MM.1S (cell line): ENCODE results near the gene ZNRF1.

Experiments
- DNase-seq: peaks from one replicate; pipeline ENCODE4 v3.0.0-alpha.2; 2015
- H2AFZ ChIP-seq: fragments of 300-600 bp; sonication (generic); 2 replicates; pipeline ENCODE4 v1.6.0; 2016; ENCODE audit warnings: antibody characterized with exemption, low read length
- H3F3A ChIP-seq: fragments of 300-600 bp; sonication (generic); 2 replicates; pipeline ENCODE4 v1.6.1; 2016; ENCODE audit warnings: mild to moderate bottlenecking, antibody characterized with exemption, low read length, moderate library complexity, mixed read lengths; ENCODE audit not compliant: insufficient read depth
- H3K27ac ChIP-seq: fragments of 300-600 bp; sonication (generic); 2 replicates; pipeline ENCODE4 v1.5.1; 2016; ENCODE audit warnings: mild to moderate bottlenecking, low read length
- H3K27me3 ChIP-seq: fragments of 300-600 bp; sonication (generic); replicated peaks from 2 replicates; pipeline ENCODE4 v1.6.0; 2016; ENCODE audit warnings: low read length; ENCODE audit not compliant: insufficient read depth
- H3K36me3 ChIP-seq: fragments of 300-600 bp; sonication (generic); replicated peaks from 2 replicates; pipeline ENCODE4 v1.6.1; 2016; ENCODE audit warnings: mild to moderate bottlenecking, low read length, mixed read lengths; ENCODE audit not compliant: insufficient read depth
- H3K4me1 ChIP-seq: fragments of 300-600 bp; sonication (generic); 2 replicates; pipeline ENCODE4 v1.6.1; 2016; ENCODE audit warnings: low read length, mixed read lengths
- H3K4me2 ChIP-seq: fragments of 300-600 bp; sonication (generic); 2 replicates; pipeline ENCODE4 v1.6.0; 2016; ENCODE audit warnings: low read depth, low read length
- H3K4me3 ChIP-seq: fragments of 300-600 bp; sonication (generic); 2 replicates; pipeline ENCODE4 v1.5.1; 2016; ENCODE audit warnings: low read length, mixed read lengths
- H3K79me2 ChIP-seq: fragments of 300-600 bp; sonication (generic); 2 replicates; pipeline ENCODE4 v1.6.1; 2016; ENCODE audit warnings: mixed run types, low read length, mixed read lengths
- H3K9ac ChIP-seq: fragments of 300-600 bp; sonication (generic); 2 replicates; pipeline ENCODE4 v1.6.1; 2016; ENCODE audit warnings: low read length, mixed read lengths
- H3K9me2 ChIP-seq: fragments of 300-600 bp; sonication (generic); replicated peaks from 2 replicates; pipeline ENCODE4 v1.6.1; 2016; ENCODE audit warnings: mild to moderate bottlenecking, low read length, mixed read lengths; ENCODE audit not compliant: insufficient read depth
- H3K9me3 ChIP-seq: fragments of 300-600 bp; sonication (generic); replicated peaks from 2 replicates; pipeline ENCODE4 v1.6.1; 2016; ENCODE audit warnings: mild to moderate bottlenecking, low read length, mixed read lengths; ENCODE audit not compliant: insufficient read depth
- H4K20me1 ChIP-seq: fragments of 300-600 bp; sonication (generic); 2 replicates; pipeline ENCODE4 v1.6.1; 2016; ENCODE audit warnings: mild to moderate bottlenecking, low read length, moderate library complexity, mixed read lengths; ENCODE audit not compliant: insufficient read depth
- CTCF ChIP-seq: fragments of 300-600 bp; sonication (generic); IDR thresholded peaks from 2 replicates; pipeline ENCODE4 v1.5.1; 2016; ENCODE audit warnings: antibody characterized with exemption, low read length, mixed read lengths
- EZH2 ChIP-seq: fragments of 300-600 bp; sonication (generic); optimal IDR thresholded peaks from 2 replicates; pipeline ENCODE3; 2017; ENCODE audit warnings: low read depth, mild to moderate bottlenecking, antibody characterized with exemption, low read length, mixed read lengths
- EZH2phosphoT487 ChIP-seq: fragments of 300-600 bp; sonication (generic); IDR thresholded peaks from 2 replicates; pipeline ENCODE4 v1.6.1; 2018; ENCODE audit warnings: antibody characterized with exemption, low read length

The ZNRF1 gene

GRCh38 chr16:74998481-74999218, at the start of gene ZNRF1:
Gene ZNRF1 (plus strand): TSS chr16:74999024. CDS start chr16:74999672, 648 bp downstream.
- peak; percentile 56 for DNase-seq
- TF ChIP-seq EZH2, result no peak
- TF ChIP-seq CTCF, result peak; percentile 56

GRCh38 chr16:74949309-74949708, 49.5 kb upstream of the ZNRF1 start:
- Histone ChIP-seq H3K4me3 (no peak overlapping the region), H3K9me2 (no peaks in the 10 kb centered on the region), H3K27me3 (no peaks in the 10 kb centered on the region), H3K79me2 (no peaks in the 10 kb centered on the region), H3F3A (no peaks in the 10 kb centered on the region), H4K20me1 (no peaks in the 10 kb centered on the region), H3K36me3 (no peaks in the 10 kb centered on the region), H3K9ac (no peak overlapping the region), H3K9me3 (no peaks in the 10 kb centered on the region), H3K4me2 (no peak overlapping the region), H3K27ac (no peak overlapping the region), H3K4me1 (no peaks in the 10 kb centered on the region), H2AFZ (no peak overlapping the region)
- TF ChIP-seq EZH2, result no peak
- TF ChIP-seq CTCF, result no peak
- TF ChIP-seq EZH2phosphoT487, result no peak
- DNase-seq, result no peak

More at GRCh38 chr16:74998481-74999218, at the start of gene ZNRF1:
- Histone ChIP-seq H3K9me2 (no peaks in the 10 kb centered on the region), H3K79me2 (no peaks in the 10 kb centered on the region), H3F3A (no peaks in the 10 kb centered on the region), H3K4me2 (peak within 1 kb of the TSS; percentile 74), H3K9ac (peak within 1 kb of the TSS; percentile 21; the same call in 1 of the 2 replicates), H3K4me3 (peak within 1 kb of the TSS; percentile 55), H2AFZ (peak within 1 kb of the TSS; percentile 61; the same call in 1 of the 2 replicates), H3K27me3 (no peaks in the 10 kb centered on the region), H3K4me1 (no peaks in the 10 kb centered on the region), H3K36me3 (no peaks in the 10 kb centered on the region), H3K9me3 (no peaks in the 10 kb centered on the region), H3K27ac (no peak within 1 kb of the TSS), H4K20me1 (no peaks in the 10 kb centered on the region)

GRCh38 chr16:74950511-74950910, 48.3 kb upstream of the ZNRF1 start:
- Histone ChIP-seq H3K4me1 (no peaks in the 10 kb centered on the region), H2AFZ (no peak overlapping the region), H4K20me1 (no peaks in the 10 kb centered on the region), H3K27ac (no peak overlapping the region), H3F3A (no peaks in the 10 kb centered on the region), H3K4me3 (no peak overlapping the region), H3K79me2 (no peaks in the 10 kb centered on the region), H3K36me3 (no peaks in the 10 kb centered on the region), H3K4me2 (no peak overlapping the region), H3K9me3 (no peaks in the 10 kb centered on the region), H3K9me2 (no peaks in the 10 kb centered on the region), H3K27me3 (no peaks in the 10 kb centered on the region), H3K9ac (no peak overlapping the region)
- TF ChIP-seq CTCF, result no peak
- no peak for TF ChIP-seq EZH2phosphoT487
- TF ChIP-seq EZH2, result no peak
- no peak for DNase-seq
